Middle frontal gyrus (tissue), 1 donor: ENCODE data around the gene SFTPA1.
"Not testable (repeated sequence)": the region's sequence is repeated elsewhere in the genome, so short reads cannot be mapped to it uniquely, and the experiment has no call there.

Experiments
- DNase-seq: peaks from one replicate; pipeline ENCODE4 v3.0.0-alpha.2; 2015; ENCODE audit warnings: low spot score; ENCODE audit errors: extremely low spot score

The SFTPA1 gene

DNA sequence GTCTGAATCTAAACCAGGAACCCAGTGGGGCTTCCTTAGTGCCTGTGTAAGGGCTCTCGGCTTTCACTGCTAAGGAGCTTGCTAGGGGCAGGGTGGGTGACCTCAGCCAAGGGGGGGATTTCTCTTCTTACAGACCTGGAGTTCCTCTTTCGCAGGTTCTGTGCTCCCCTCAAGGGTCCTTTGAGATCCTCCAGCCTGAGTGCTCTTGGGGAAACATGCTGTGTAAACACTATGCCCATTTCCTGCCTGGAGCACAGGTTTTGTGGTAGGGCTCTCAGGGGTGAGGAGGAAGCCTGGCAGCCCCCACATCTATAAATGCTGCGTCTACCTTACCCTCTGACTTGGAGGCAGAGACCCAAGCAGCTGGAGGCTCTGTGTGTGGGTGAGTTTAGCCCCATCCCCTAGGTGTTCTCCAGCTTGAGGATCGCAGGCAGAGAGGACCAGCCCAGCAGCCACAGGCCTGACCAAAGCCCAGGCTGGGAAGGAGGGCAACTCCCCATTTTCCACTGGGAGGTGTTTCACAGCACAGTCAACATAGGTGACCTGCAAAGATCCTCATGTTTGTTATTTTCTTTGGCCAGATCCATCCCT is at the start of gene SFTPA1:
SFTPA1 (plus strand) TSS at position 339 of the 591 bp plus-strand sequence. CDS start 887 bp downstream, outside the sequence.
- no peak for DNase-seq

DNA sequence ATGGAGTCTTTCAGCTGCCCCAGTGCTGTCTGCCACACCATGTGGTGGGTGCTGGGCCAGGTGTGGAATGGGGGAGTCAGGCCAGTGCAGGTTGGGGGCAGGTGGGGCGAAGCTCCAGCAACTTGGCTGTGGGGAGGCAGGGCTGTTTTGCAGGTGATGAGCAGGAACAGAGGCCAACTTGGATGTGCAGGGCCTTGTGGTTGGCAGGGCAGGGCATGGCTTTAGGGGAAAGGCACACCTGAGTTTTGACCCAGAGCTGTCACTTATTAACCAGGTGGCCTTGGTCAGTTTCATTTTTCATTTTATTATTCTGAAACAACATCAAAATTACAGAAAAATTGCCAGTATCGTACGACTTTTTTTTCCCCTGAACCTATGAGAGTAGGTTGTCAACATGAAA is 49.5 kb upstream of the SFTPA1 start:
- DNase-seq = no peak

DNA sequence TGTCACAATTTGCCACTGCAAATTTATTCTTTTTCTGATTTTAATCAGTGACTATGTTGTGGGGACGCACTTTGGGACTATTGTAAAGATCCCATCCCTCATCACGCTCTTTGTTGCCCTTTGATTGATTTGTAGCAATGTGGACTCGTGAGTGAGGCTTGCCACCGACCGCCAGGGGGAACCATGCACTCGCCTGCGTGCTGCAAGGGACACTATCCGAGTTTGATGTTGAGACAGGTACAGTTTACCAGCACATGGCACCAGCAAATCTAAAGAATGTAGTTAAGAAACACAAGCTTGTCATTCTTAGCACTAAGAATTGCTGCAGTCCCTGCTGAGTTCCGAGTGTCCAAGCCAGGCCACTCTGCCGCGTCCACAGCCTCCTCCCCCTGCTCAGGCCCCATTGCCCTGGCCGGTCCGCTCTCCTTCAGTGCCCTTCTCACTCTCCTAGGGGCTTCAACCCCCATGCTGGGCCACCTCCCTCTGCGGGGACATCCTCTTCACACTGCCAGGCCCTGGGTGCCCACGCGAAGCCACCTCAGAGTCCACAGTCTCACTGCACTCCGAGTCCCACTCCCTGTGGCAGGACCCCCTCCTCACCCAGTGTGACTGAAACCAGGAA is 48.5 kb upstream of the SFTPA1 start:
- DNase-seq = no peak

DNA sequence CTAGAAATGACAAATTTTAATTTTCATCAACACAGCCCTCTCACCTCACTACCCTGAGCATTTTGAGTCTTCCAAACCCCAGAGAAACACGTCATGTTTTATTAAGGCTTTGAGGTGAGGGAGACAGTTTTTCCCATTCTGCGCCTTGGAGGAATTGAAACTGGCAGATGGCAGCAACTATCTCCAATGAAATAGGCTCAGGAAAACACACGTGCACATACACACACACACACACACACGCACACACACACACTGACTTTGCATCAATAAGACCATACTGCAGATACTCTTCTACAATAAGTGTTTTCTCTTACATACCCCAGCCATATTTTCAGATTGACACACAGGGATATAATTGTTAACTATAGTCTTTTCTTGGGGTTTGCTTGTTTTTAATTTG is 47.3 kb upstream of the SFTPA1 start:
- no peak for DNase-seq

DNA sequence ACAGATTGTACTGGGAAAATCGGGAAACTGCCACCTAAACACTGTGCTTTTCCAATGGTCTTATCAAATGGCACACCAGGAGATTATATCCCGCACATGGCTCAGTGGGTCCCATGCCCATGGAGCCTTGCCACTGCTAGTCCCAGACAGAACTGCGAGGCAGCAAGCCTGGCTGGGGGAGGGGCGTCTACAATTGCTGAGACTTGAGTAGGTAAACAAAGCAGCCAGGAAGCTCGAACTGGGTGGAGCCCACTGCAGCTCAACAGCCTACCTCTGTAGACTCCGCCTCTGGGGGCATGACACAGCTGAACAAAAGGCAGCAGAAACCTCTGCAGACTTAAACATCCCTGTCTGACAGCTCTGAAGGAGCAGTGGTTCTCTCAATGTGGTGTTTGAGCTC is 40.1 kb upstream of the SFTPA1 start:
- not testable (repeated sequence) for DNase-seq

DNA sequence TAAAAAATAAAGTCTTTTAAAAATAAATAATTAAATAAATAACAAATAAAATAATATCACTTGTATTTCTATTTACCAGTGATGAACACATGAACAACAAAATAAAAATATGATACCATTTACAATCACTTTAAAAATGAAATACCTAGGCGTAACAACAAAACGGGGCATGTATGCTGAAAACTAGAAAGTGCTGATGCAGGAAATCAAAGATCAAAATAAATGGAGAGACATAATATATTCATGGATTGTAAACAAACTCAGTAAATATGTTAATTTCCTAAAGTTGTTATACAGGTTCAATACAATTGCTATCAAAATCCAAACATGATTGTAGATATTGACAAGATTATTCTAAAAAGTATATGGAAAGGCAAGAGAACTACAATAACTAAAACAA is 31.4 kb upstream of the SFTPA1 start:
- DNase-seq = no peak

DNA sequence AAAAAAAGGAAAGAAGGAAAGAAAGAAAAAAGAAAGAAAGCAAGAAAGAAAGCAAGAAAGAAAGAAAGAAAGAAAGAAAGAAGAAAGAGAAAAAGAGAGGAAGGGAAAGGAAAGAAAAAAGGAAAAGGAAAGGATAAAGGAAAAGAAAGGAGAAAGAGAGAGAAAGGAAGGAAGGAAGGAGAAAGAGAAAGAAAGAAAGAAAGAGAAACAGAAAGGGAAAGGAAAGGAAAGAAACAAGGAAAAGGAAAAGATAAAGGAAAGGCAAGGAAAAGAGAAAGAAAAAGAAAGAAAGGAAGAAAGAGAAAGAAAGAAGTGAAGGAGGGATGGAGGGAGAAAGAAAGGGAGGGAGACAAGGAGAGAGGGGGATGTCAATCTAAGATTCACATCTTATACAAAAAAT is 29.7 kb upstream of the SFTPA1 start:
- DNase-seq = no peak

DNA sequence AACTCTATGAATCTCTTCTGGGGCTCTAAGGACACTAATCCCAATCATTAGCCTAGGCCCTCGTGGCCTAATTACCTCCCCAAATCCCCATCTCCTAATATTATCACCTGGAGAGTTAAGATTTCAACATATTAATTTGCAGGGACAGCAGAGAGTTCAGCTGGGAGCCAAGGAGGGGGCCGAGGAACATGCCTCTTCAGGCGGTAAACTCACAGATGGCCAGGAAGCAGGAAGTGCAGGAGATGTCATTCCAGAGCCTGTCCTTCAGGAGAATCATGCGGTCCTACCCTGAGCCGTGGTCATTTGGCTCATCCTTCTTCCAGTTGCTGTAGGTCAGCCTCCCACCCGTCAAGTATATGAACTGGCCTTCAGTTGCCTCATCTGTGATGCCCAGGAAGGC is 28.6 kb upstream of the SFTPA1 start:
- no peak for DNase-seq

DNA sequence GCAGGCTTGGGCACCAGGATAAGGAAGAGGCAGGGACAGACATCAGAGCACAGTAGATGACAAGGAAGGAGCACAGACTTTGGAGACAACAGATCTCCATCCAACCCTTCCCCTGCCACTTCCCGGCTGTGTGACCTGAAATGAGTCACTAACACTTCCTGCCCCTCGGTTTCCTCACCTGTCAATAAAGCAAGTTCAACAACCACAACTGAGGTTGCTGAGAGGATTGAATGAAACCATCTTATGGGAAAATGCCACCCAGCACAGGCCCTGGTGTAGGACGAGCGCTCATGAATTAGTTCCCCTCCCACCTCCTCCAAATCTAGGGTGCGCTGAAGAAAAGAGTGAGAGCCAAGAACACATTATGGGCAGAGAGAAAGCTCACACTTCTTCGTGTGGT is 27.8 kb upstream of the SFTPA1 start:
- DNase-seq = not testable (repeated sequence)

DNA sequence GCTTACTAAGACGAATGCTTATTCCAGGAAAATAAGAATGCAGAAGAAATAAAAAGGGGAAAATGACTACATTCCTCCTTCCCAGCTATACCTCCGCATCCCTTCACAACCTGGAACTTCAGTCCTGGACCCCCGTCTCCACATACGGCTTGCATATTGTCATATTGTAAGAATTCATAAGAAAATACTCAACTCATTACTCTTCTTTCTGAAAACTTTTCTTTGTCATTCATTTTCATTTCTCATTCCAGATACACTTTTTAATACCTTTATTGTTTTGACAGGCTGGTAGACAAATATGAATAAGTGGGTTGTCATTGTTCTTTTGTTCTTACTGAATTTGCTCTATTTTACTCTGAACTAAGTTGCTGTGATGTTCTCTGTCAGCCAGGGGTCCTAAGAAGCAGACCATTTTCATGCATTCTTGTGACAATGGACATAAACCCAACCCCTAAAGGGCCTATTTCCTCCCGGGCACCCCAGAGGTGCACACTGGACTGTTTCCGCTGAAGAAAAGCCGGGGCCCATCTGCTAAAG is 27.2 kb upstream of the SFTPA1 start:
- DNase-seq = no peak

DNA sequence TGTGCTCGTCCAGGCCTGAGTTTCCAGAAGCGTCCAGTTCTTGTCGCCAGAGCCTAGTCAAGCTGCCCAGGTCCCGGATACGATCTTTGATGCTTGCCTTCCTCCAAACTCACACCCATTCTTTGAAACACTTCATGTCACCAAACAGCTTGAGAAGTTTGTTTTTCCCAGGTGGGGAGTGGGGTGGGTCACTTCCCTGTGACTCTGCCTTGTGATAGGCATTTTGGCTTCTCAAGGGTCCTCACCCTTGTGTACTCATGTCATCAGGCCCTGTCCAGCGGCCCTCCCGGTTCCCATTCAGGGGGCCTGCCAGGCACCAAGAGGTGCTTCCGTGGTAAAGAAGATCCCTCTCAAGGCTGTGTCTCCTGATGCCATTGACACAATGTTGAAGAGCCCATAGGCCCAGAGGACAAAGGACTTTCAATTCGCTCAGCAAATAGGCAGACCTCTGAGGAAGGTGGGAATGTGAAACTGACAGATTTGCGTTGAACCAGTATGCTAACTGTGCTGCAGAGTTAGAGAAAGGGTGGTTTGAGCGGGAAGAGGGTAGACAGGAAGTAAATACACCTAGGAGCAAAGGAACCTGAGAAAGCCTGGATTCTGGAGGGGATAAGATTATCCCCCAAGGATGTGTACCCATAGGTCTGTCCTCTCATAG is 24.7 kb upstream of the SFTPA1 start:
- DNase-seq = no peak

DNA sequence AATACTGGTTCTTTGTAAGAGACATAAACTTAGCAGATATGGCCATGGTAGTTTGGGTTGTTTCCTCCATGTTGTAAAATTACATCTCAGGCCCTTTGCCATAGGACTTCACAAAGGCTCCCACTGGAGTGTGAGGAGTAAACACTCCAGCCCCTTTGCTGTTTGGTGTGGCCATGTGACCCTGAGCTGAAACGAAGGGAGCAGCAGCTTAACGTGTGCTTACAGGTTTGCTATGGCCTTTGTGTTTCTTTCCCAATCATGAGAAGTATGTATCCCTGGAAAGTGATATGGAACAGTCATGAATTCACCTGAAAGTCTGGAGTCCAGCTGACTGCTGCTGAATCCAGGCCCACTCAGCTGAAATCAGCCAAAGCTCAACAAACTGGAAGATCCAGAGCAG is 23.8 kb upstream of the SFTPA1 start:
- no peak for DNase-seq

DNA sequence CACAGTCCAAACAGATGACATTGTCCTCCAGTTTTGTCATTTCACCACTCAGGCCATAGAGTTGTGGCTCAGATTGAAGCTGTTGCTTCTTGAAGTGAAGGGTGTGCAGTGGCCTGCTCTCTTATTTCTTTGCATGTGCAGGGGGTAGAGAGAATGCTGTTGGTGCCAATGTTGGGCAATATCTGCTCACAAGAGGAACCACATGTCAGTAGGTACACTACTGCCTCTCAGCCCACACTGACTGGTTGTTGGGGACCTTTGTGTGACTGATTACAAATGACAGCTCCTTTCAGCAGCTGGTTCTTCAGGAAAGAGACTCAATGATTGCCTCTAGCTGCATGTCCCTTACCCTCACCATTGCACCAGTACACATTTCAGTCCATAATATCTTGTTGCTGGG is 21.9 kb upstream of the SFTPA1 start:
- DNase-seq = no peak

DNA sequence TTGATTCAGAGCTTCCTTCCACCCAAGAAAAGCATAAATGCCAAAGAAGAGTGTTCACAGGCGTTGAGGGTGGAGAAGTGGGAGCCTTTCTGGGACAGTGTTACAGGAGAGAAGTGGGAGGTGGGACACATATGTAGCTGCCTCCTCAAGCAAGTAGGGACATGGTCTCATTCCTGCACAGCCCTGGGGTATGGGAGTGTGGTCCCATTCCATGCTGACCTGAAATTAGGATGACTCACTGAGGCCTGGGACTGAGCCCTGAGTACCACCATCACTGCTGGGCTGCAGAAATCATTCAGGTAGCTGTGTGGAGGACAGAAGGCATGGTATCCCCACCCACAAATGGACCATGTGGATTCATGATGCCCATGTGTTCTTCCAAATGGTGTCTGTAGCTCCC is 17.4 kb upstream of the SFTPA1 start:
- DNase-seq = no peak

DNA sequence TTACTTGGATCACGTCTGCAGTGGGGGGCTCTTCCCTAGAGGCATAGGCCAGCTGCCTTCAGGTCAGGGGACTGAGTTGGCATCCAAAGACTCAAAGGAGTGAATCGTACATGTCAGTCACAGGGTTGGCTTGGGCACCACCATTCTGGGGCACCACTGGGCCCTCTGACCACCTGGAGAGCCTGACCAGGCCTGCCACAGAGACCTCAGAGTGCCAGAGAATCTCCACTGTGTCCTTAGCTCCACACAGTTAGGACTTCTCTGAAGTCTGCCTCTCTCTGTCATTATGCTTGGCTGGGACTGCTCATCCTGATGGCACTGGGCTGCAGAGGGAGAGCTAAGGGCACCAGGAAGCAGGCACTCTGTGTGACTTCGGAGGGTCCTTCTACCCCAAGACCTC is 16.2 kb upstream of the SFTPA1 start:
- not testable (repeated sequence) for DNase-seq

DNA sequence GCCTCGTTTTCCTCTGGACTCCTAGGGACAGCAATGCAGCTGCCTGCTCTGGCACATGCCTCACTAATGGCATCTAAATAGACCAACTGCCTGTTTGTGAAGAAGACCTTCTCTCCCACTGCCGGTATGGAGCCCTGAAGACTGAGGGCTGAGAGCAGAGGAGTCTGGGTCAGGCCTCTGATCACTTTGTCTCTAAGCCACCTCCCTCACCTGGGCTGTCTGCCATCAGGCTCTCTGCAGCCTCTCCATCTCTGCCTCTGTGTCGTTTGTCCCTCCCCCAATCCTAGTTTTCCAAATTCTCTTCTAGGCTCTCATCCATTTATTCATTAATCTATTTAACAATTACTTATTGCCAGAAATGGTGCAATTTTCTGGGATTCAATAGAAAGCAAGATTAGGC is 15.2 kb upstream of the SFTPA1 start:
- DNase-seq = no peak

DNA sequence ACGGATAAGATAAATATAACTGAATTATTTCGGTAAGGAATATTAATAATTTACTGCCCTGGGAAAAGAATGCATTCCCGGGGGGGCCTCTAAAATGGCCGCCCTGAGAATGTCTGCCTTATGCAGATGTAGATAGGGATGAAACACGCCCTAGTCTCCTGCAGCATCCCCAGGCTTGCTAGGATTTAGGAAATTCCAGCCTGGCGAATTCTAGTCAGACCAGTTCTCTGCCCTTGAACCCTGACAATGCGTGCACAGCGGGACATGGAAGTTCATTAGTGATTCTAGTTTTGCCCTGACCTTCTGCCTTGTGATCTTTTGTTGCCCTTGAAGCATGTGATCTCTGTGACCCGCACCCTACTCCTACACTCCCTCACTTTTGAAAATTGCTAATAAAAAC is 11.1 kb upstream of the SFTPA1 start:
- not testable (repeated sequence) for DNase-seq

DNA sequence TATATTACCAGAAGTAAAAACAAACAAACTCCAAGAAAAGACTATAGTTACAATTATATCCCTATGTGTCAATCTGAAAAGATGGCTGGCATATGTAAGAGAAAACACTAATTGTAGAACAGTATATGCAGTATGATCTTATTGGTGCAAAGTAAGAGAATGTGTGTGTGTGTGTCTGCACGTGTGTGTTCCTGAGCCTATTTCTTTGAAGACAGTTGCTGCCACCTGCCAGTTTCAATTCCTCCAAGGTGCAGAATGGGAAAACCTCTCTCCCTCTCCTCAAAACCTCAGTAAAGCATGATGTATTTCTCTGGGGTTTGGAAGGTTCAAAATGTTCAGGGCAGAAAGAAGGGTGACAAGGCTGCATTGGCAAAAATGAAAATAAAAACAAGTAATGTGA is 8.8 kb upstream of the SFTPA1 start:
- DNase-seq = no peak

DNA sequence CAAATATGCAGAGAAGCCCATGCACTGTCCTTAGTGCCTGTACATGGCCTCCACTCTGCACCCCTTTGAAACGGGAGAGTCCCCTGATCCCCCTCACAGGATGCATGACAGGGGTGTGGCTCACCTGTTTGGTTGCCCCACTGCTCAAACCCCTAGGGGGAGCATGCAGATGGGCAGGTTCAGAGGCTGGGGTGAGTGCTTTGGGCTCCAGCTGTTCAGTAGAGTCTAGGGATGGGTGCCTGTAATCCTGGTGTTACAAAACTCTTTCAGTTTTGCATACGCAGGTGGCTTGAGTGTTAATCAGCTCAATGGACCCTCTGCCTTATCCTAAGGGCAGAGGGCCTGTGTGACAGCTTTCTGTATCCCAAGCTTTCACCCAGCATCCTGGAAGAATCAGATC is 7.8 kb upstream of the SFTPA1 start:
- no peak for DNase-seq

DNA sequence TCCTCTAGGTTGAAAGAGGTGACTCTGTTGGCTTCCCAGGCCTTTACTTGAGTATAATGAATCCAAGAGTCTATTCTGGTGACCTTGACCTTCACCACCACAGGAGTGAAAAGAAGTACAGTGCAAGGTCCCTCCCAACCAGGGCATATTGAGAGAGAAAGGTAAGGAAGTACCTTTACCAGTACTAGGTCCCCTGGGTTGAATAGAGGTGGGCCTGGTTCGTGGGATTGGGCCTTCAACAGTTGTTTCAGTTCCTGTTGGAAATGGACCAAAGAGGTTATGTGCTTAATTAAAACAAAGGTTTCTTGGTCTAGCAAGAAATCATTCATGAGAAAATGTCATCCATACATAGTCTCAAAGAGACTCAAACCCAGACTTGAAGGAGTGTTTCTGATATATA is 6.4 kb upstream of the SFTPA1 start:
- DNase-seq = no peak

DNA sequence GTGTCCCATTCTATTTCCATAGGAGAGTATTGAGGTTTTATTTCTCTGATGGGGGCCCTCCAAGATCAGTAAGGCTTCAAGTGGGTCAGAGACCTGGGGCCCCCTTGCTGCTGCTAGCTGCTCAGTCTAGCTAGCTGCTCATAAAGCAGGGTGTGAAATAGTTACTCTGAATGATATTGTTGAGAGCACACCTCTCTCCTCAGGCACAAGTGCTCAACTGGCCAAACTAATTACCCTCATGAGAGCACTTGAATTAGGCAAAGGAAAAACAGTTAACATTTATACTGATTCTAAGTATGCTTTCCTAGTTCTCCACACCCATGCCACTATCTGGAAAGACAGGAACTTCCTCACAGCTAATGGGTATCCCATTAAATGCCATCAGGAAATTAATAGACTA is 5.4 kb upstream of the SFTPA1 start:
- DNase-seq = no peak

DNA sequence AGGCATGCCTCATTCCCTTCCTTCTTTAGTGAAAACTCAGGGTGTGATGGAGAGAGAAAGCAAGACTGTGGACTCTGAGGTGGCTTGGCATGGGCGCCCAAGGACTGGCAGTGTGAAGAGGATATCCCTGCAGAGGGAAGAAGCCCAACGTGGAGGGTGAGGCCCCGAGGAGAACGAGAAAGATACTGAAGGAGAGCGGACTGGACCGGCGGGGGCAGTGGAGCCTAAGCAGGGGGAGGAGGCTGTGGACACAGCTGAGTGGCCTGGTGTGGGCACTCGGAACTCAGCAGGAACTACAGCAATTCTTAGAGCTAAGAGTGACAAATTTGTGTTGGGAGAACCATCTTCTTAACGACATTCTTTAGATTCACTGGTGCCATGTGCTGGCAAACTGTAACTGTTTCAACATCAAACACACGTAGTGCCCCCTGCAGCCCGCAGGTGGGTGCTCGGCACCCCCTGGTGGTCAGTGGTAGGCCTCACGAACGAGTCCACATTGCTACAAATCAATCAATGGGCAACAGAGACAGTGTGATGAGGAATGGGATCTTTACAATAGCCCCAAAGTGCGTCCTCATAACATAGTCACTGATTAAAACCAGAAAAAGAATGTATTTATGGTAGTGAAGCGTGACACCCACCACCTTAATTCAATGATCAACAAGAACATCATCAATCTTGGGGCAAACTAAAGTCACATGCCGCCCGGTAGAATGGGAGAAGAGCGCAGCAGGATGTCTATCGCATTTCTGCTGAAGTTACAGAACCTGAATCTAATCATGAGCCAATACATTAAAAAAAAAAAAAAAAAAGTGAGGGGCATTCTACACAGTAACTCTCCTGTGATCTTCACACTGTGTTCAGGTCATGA is 2.0 kb upstream of the SFTPA1 start:
- no peak for DNase-seq
